HG02981 (cell line): Measurements from ENCODE around the gene SIVA1.

Source experiments
- ATAC-seq: cut with Tn5 transposase; IDR thresholded peaks from one replicate; pipeline ENCODE4 v1.9.1; 2021; ENCODE audit warnings: mild to moderate bottlenecking, moderate library complexity; ENCODE audit not compliant: unreplicated experiment

The SIVA1 gene

DNA sequence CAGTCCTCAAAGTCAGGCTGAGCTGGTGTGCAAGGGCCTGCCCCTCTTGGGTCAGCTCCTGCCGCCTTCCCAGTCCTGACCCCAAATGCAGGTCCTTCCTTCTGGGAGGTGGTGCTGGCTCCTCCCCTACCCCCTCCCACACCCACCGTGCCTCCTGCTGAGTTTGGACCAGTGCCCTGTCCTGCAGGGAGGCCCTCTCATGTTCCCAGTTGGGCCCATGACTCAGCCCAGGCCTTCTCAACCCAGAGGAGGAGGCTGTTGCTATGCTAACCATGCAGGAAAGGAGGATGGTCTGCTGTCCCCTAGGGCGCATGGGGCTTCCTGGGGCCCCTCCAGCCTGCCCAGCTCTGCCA is 52.4 kb downstream of the SIVA1 start:
- ATAC-seq, result no peak

DNA sequence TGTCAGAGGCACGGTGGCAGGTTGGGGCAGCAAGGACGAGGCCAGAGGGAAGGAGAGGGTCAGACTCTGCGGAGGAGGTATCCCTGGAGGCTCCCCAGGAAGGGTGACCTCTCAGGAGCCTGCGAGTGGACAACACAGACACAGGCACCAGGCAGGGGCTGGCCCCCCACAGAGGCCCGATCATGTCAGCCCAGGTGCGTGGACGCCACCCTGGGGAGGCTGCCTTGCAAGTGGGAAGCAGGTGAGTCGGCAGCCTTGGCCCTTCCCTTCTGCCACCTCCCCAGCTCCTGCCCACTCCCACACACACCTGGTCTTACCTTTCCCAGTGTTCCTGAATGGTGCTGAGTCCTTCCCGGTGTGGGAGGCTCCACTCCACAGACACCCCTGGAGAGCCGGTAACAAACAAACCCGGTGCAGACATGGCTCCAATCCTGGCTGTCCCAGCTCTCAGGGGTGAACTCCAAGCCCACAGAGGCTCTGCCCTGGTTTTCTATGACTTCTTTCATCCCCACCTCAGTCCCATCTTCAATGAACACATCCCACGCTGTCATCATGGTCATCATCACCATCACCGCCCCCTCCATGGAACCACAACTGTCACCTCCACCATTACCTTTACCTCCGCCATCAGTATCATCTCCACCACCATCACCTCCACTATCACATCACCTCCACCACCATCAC is 53.1 kb downstream of the SIVA1 start:
- no peak for ATAC-seq

GRCh38 chr14:104806625-104807465 is 53.9 kb downstream of the SIVA1 start:
- no peak for ATAC-seq

DNA sequence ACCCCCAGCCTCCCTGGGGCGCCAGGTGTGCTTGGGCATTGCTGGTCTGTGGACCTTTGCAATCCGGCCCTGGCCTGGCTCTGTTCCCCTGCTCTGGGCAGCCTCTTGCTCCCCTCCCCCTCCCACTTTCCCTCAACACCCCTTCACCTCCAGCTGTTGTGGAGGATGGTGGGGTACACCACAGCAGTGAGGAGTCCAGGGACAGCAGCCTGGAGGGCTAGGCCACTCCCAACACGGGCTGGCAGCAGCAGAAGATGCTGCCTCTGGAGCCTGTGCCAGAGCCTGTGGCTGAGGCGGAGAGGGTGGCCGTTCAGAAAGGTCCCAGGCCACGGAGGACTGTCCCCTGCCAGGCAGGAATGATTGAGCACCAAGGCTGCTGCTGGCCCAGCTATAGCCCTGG is 55.5 kb downstream of the SIVA1 start:
- no peak for ATAC-seq
